GM12878 (cell line): Measurements from ENCODE around the gene ADGRA3. TPM values are rescaled to one million over a fixed set of nuclear protein-coding genes. Genes with fewer than 3 reads are reported as not detected.

Source experiments
- ATAC-seq: fragments of 200-7000 bp; cut with Tn5 transposase; 3 replicates; pipeline ENCODE4 v1.9.1; 2020; ENCODE audit warnings: mild to moderate bottlenecking, moderate library complexity
- BruUV-seq: library from RNA; stranded (reverse); fragments of 400-500 nt; replicated peaks from 2 replicates; lab custom pipeline; 2021; lab: Mats Ljungman, UMichigan
- CTCF ChIA-PET: fragments of 300-600 bp; sonication (Branson Sonifier 250); formaldehyde crosslinking; extraction: SDS; loops from one replicate; lab custom pipeline; 2021; ENCODE audit warnings: inconsistent platforms; lab: Yijun Ruan, JAX
- POLR2A ChIA-PET: fragments of 350-600 bp; formaldehyde crosslinking; extraction: SDS; loops from one replicate; lab custom pipeline; 2021; ENCODE audit warnings: inconsistent platforms; lab: Charles Lee
- RAD21 ChIA-PET: fragments of 300-600 bp; sonication (Branson Sonifier 250); formaldehyde crosslinking; loops from one replicate; lab custom pipeline; 2023; ENCODE audit warnings: antibody characterized with exemption; ENCODE audit not compliant: unreplicated experiment; lab: Charles Lee
- SMC1A ChIA-PET: fragments of 300-600 bp; sonication (Branson Sonifier 250); formaldehyde crosslinking; loops from one replicate; lab custom pipeline; 2023; ENCODE audit not compliant: unreplicated experiment, uncharacterized antibody; lab: Charles Lee
- DNase-seq: peaks from one replicate; pipeline ENCODE4 v3.0.0-alpha.2; 2011; ENCODE audit warnings: low read depth, low spot score
- FAIRE-seq: peaks from 3 replicates; lab custom pipeline; 2011; peaks lifted over from hg19 to GRCh38; lab: Jason Lieb, UNC
- H2AFZ ChIP-seq: 2 replicates; pipeline ENCODE4 v1.6.0; 2011; ENCODE audit warnings: low read depth, low read length, control low read depth; ENCODE audit not compliant: control insufficient read depth
- H3K27ac ChIP-seq: 2 replicates; pipeline ENCODE4 v1.5.1; 2011; ENCODE audit warnings: control low read depth; ENCODE audit not compliant: control insufficient read depth, insufficient read depth
- H3K27me3 ChIP-seq, 2 experiments: replicated peaks in 1 of 2; 2 replicates each; pipeline versions ENCODE4 v1.6.0 to v1.6.1; 2011; ENCODE audit warnings: low read length in 1 of 2; ENCODE audit not compliant: control insufficient read depth in 2 of 2, insufficient read depth in 2 of 2
- H3K36me3 ChIP-seq, 2 experiments: 2 replicates each; pipeline ENCODE4 v1.5.1; 2011; ENCODE audit warnings: low read length in 1 of 2; ENCODE audit not compliant: control insufficient read depth in 2 of 2, insufficient read depth in 2 of 2
- H3K4me1 ChIP-seq: 2 replicates; pipeline ENCODE4 v1.6.1; 2011; ENCODE audit warnings: mild to moderate bottlenecking, low read length, moderate library complexity, mixed read lengths; ENCODE audit not compliant: control insufficient read depth, insufficient read depth
- H3K4me2 ChIP-seq: 2 replicates; pipeline ENCODE4 v1.6.0; 2011; ENCODE audit warnings: control low read depth; ENCODE audit not compliant: control insufficient read depth, insufficient read depth
- H3K4me3 ChIP-seq: fragments of 200-600 bp; sonication (generic); 2 replicates; pipeline ENCODE4 v1.5.1; 2016
- H3K79me2 ChIP-seq: 2 replicates; pipeline ENCODE4 v1.6.0; 2011; ENCODE audit warnings: low read length; ENCODE audit not compliant: control insufficient read depth, insufficient read depth
- H3K9ac ChIP-seq: 2 replicates; pipeline ENCODE4 v1.8.0; 2011; ENCODE audit warnings: low read length, control low read depth, mixed read lengths; ENCODE audit not compliant: control insufficient read depth, insufficient read depth
- H3K9me3 ChIP-seq: replicated peaks from 3 replicates; pipeline ENCODE4 v1.5.1; 2011; ENCODE audit warnings: mild to moderate bottlenecking, low read length; ENCODE audit not compliant: control insufficient read depth, insufficient read depth
- H4K20me1 ChIP-seq: 2 replicates; pipeline ENCODE4 v1.6.0; 2011; ENCODE audit not compliant: control insufficient read depth, insufficient read depth
- BACH1 ChIP-seq: fragments of 450-650 bp; IDR thresholded peaks from 2 replicates; pipeline ENCODE4 v1.6.1; 2017; ENCODE audit warnings: mild to moderate bottlenecking, borderline replicate concordance
- BMI1 ChIP-seq: fragments of 450-650 bp; IDR thresholded peaks from 2 replicates; pipeline ENCODE4 v1.6.1; 2016; ENCODE audit warnings: mild to moderate bottlenecking, moderate library complexity, borderline replicate concordance
- CBX3 ChIP-seq: fragments of 200-600 bp; sonication (generic); IDR thresholded peaks from 2 replicates; pipeline ENCODE4 v1.6.1; 2016; ENCODE audit warnings: low read depth, borderline replicate concordance
- CEBPZ ChIP-seq: fragments of 150-350 bp; IDR thresholded peaks from 2 replicates; pipeline ENCODE4 v1.6.1; 2016; ENCODE audit warnings: low read depth, low read length
- E2F8 ChIP-seq: fragments of 450-650 bp; IDR thresholded peaks from 2 replicates; pipeline ENCODE4 v1.6.1; 2018; ENCODE audit warnings: mild to moderate bottlenecking, low read depth, moderate library complexity; ENCODE audit not compliant: partially characterized antibody
- HDAC6 ChIP-seq: fragments of 200-600 bp; sonication (generic); IDR thresholded peaks from one replicate; pipeline ENCODE4 v1.8.0; 2017; ENCODE audit warnings: antibody characterized with exemption; ENCODE audit not compliant: unreplicated experiment
- HDGF ChIP-seq: fragments of 450-650 bp; IDR thresholded peaks from 2 replicates; pipeline ENCODE4 v1.6.1; 2016; ENCODE audit warnings: antibody characterized with exemption
- NFXL1 ChIP-seq: fragments of 450-650 bp; IDR thresholded peaks from 2 replicates; pipeline ENCODE4 v1.6.1; 2017; ENCODE audit warnings: antibody characterized with exemption, mild to moderate bottlenecking, borderline replicate concordance
- RAD21 ChIP-seq: IDR thresholded peaks from 2 replicates; pipeline ENCODE4 v1.6.1; 2011; ENCODE audit warnings: mild to moderate bottlenecking, low read depth, low read length, moderate library complexity; ENCODE audit not compliant: insufficient read depth
- RELA ChIP-seq: fragments of 450-650 bp; IDR thresholded peaks from 2 replicates; pipeline ENCODE4 v1.8.0; 2014; ENCODE audit warnings: borderline replicate concordance; ENCODE audit not compliant: partially characterized antibody
- RUNX3 ChIP-seq: IDR thresholded peaks from 2 replicates; pipeline ENCODE4 v1.6.1; 2012; ENCODE audit warnings: low read length, inconsistent platforms
- SIN3A ChIP-seq: IDR thresholded peaks from 2 replicates; pipeline ENCODE4 v1.6.1; 2012; ENCODE audit warnings: low read depth, low read length, improper control_type of control experiment
- TCF12 ChIP-seq: IDR thresholded peaks from 2 replicates; pipeline ENCODE4 v1.6.1; 2011; ENCODE audit warnings: low read depth, mild to moderate bottlenecking, low read length
- YY1 ChIP-seq: IDR thresholded peaks from 2 replicates; pipeline ENCODE4 v1.6.1; 2011; ENCODE audit warnings: low read depth, mild to moderate bottlenecking, low read length
- WGBS: methylation state at CpG from one replicate; pipeline ENCODE4 v1.1.6; 2016; ENCODE audit warnings: low lambda C conversion rate; ENCODE audit not compliant: insufficient replicate concordance, insufficient coverage; ENCODE audit errors: missing lambda C conversion rate; 5-methylcytosine and 5-hydroxymethylcytosine counted together
- in situ Hi-C: fragments of 300-500 bp; cut with MboI; formaldehyde crosslinking; loops from 9 replicates; pipeline ENCODE4 v1.14.3; 2018; ENCODE audit warnings: mixed read lengths
- intact Hi-C: fragments of 100-400 bp; cut with micrococcal nuclease; formaldehyde crosslinking; loops from one replicate; pipeline ENCODE4 v1.14.2; 2022; ENCODE audit not compliant: unreplicated experiment
- polyA plus RNA-seq, 11 experiments: library from polyadenylated mRNA; depleted of rRNA in 4 of 11; unstranded in 6 of 11; stranded (reverse) in 5 of 11; fragments of >200 nt; fragmentation: Nextera tagmentation in 4 of 11; fragmentation: Illumina TruSeq in 1 of 11; extraction: Ambion mirVana in 4 of 11; extraction: Trizol in 1 of 11; gene quantifications; 1 replicate in 1 of 11; 2 replicates in 10 of 11; pipeline versions ENCODE4 v1.2.1 to v1.2.3, GENCODE V29; 2011 to 2016; ENCODE audit warnings: inconsistent platforms in 2 of 11, missing spikeins in 2 of 11, low read depth in 1 of 11
- total RNA-seq, 4 experiments: library from RNA; depleted of rRNA in 3 of 4; stranded (reverse); fragments of >200 nt in 3 of 4; fragmentation: Illumina TruSeq in 1 of 4; extraction: Trizol in 1 of 4; gene quantifications; 2 replicates each; pipeline versions ENCODE4 v1.2.1 to v1.2.3, GENCODE V29; 2013 to 2021
- TF ChIP-seq, protein P1 (sequence below): IDR thresholded peaks from 2 replicates; pipeline ENCODE4 v1.6.1; 2011; ENCODE audit warnings: borderline replicate concordance, low read depth, mild to moderate bottlenecking, moderate library complexity, mixed read lengths, low read length; ENCODE audit not compliant: insufficient read depth; ENCODE audit errors: extremely low read length

ADGRA3 gene
- total and polyA plus RNA-seq, 10 of the 15 experiments (the other 5 are each of a cell fraction or from before 2014, with no cell fraction given), result 0.24 to 66.2 (median 2.5) TPM

GRCh38 chr4:22363036-22363435 lies 152.8 kb downstream of the ADGRA3 start:
- no peak for FAIRE-seq
- CTCF ChIA-PET, result no interaction called here

More at GRCh38 chr4:22363036-22363435, 152.8 kb downstream of the ADGRA3 start:
- Histone ChIP-seq H2AFZ (no peak overlapping the region), H4K20me1 (no peaks in the 10 kb centered on the region), H3K4me2 (no peak overlapping the region), H3K9ac (no peak overlapping the region), H3K27ac (no peak overlapping the region), H3K36me3 (no peaks in the 10 kb centered on the region), H3K27me3 (no peaks in the 10 kb centered on the region), H3K79me2 (no peaks in the 10 kb centered on the region), H3K9me3 (no peaks in the 10 kb centered on the region), H3K4me3 (no peak overlapping the region), H3K4me1 (no peaks in the 10 kb centered on the region)
- ChIA-PET RAD21 (no interaction called here), POLR2A (no interaction called here), SMC1A (no interaction called here)
- DNase-seq (no peak), ATAC-seq (no peak)
- BruUV-seq, result no TSS peak
- TF ChIP-seq BMI1, result no peak
- TF ChIP-seq BACH1, result no peak
- TF ChIP-seq HDAC6, result no peak
- TF ChIP-seq HDGF, result no peak
- TF ChIP-seq YY1, result no peak
- TF ChIP-seq SIN3A, result no peak
- no peak for TF ChIP-seq RUNX3
- TF ChIP-seq TCF12, result no peak
- TF ChIP-seq CBX3, result no peak
- TF ChIP-seq, protein P1, sequence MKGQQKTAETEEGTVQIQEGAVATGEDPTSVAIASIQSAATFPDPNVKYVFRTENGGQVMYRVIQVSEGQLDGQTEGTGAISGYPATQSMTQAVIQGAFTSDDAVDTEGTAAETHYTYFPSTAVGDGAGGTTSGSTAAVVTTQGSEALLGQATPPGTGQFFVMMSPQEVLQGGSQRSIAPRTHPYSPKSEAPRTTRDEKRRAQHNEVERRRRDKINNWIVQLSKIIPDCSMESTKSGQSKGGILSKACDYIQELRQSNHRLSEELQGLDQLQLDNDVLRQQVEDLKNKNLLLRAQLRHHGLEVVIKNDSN, result no peak
- TF ChIP-seq CEBPZ, result no peak
- TF ChIP-seq RELA, result no peak
- no peak for TF ChIP-seq RAD21
- TF ChIP-seq NFXL1, result no peak
- no peak for TF ChIP-seq E2F8
- intact Hi-C loops, result no loop called here
- WGBS, result 31% methylated on average over 2 of the region's 2 CpGs
- in situ Hi-C loops, result no loop called here
